ENCODE results near the gene IL1RAPL1.

IL1RAPL1 gene

DNA sequence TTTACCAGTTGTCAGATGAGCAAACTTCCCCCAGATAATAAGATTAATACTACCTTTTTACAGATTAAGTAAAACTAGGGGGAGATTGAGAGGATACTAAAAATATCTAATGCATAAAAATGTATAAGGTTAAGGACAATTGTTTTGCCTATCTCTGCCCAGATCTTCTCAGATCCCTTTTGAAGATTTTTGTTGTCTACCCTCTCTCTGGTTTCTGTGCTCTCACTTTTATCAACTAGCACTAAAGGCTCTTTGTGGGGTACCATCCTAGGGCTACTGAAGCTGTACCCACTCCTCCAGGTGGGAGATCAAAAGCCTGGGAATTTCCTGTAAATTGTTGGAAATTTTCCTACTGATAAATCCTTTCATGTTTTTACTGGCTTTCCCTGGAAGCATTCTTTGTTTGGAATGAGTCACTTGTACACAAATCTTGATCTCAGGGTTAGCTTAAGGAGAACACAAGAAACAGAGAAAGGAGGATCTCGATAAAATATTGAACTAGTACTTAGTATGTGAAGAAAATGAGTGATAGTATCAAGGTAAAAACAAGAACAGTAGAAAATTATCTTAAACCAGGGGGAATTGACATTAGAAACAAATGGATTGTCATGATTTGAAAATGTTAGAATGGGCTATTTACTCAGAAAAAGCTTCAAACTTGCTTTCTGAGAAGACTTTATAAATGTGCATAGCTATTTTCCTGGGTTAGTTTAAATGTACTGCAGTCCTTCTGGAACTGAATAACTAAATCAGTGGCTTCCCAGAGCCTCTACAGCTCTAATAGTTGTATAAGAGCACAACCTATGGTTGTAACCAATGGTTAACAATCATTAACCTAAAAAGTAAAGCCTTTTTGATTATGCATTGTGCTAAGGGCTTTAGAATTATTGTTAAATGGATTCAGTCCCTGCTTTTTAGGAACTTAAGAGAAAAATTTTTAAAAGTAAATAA lies 948.2 kb downstream of the IL1RAPL1 start:
- no peak for DNase-seq (ENCODE audit: low read depth)

DNA sequence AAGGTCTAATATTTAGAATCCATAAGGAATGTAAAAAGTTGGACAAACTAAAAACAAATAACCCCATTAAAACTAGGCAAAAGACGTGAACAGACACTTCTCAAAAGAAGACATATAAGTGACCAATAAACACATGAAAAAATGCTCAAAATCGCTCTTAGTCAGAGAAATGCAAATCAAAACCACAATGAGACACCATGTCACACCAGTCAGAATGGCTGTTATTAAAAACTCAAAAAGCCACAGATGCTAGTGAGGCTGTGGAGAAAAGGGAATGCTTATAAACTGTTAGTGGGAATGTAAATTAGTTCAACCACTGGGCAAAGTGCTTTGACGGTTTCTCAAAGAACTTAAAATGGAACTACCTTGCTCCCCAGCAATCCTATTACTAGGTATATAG lies 953.8 kb downstream of the IL1RAPL1 start:
- DNase-seq (ENCODE audit: low read depth) = no peak

DNA sequence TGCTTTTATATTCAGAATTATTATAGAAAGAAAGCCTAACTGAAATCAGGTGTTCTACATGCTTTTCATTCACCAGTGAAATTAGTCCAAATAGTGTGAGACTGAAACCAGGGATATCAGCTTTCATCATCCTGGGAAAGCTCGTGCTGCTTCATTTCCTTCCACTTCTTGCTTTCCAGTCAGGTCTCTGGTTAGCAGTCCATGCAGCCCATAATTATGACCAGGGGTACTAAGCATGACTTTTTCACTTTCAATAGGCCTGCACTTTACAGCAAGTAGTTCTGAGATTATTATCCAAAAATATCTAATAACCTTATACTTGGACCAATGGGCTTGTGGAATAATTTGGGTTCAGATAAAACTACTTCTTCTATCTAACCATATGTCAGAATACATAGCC lies 954.9 kb downstream of the IL1RAPL1 start:
- no peak for DNase-seq (ENCODE audit: low read depth)

DNA sequence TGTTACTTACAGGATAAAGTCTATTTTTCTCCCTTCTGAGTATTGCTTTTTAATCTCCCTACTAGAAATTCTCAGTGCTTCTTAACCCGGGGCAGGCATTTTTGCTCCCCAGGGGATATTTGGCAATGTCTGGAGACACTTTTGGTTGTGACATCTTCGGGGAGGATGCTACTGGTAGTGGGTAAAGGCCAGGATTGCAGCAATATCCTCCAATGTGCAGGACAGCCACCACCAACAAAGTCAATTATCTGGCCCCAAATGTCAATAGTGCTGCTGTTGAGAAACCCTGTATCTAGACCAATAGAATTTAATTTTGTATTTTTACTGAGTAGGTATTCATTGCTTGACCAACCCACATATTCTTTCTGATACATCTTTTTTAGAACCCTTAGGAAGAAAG lies 958.6 kb downstream of the IL1RAPL1 start:
- peak; percentile 45 for DNase-seq (ENCODE audit: low read depth)

DNA sequence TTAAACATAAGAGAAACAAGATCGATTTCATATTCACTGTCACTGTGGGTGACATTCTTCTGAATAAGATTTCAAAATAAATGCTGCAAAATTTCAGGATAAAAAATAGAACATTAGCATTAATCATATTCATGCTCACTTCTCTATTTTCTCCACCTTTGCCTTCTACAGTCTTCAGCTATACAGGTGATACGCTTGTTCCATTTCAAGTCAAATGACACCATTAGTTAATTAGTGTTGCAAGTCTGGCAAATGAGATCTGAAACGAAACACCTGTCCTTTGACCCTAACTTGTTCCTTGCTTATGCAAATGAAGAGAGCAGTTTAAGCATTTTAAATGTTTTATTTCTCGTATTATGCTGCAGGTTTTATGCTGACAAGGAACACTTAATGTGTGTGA lies 960.6 kb downstream of the IL1RAPL1 start:
- no peak for DNase-seq (ENCODE audit: low read depth)

DNA sequence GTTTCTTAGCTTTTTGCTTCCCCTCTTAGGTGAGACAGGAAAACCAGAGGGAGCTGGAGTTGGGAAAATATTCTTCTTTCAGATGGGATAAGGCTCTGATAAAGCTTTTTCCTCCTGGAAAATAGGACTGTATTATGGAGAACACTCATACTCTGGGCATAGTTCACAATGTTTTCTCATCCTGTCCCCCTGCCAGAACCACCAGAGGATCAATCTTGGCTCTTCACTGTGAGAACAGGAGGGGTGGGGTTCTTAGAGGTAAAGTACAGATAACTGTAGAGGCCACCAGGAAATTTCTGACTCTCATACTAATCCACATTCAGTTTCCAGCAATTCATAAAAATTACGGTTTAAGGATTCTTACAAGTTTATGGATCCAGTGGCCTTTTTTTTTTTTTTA lies 966.3 kb downstream of the IL1RAPL1 start:
- DNase-seq (ENCODE audit: low read depth) = no peak

DNA sequence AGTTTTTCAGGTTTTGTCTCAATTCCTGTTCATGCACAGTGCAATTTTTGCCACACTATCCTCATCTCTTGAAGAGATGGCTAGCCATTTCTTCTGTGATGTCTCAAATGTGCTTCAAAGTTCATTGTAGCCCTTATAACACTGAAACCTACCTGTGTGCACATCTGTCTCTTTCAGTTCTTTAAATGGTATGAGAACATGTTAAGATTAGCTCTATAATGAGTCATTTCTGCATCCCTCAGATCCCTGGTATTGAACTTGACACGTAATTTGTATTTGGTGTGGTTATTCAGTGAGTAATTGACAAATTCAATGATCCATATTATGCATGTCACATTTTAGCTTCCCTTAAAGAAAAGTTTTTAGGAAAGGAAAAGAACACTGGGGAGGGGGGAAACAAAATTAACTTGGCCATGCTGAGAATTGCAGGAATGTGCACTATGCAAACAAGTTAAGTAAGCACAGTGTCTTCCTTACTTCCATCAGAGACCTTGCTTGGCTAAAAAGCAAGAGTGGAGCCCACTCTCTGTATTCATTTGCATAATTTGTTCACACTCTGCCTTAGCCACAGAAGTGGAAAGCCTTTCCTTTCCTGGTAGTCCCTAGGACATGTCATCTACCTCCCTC lies 968.3 kb downstream of the IL1RAPL1 start:
- no peak for DNase-seq (ENCODE audit: low read depth)

DNA sequence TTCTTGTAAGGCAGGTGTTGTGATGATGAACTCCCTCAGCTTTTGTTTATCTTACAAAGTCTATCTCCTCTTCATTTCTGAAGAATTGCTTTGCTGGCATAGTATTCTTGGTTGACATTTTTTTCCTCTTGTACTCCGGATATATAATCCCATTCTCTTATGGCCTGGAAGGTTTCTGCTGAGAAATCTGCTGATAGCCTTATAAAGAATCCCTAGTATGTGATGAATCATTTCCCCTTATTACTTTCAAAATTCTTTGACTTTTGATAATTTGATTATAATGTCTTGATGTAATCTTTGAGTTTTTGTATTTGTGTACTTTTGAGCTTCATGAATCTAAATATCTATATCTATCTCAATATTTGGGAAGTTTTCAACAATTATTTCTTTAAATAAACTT lies 972.8 kb downstream of the IL1RAPL1 start:
- no peak for DNase-seq (ENCODE audit: low read depth)

DNA sequence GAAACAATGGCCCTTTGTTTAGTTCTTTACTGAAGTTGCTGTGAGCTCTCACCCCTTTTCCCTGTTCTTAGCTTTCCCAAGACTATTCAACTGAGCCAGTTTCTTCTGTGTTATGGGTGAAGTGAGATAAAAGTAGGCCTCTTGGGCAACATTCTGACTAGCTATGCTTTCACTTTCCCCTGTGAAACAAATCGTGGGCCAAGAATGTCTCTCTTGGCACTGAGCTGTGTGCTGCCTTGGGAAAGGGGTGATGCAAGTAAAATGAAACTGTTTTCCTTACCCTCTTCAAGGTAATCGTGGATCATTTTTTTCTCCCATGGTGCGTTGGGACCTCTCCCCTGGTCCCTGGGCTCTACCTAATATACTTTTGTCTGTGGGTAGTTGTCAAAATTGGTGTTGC lies 974.2 kb downstream of the IL1RAPL1 start:
- peak; percentile 1 for DNase-seq (ENCODE audit: low read depth)

DNA sequence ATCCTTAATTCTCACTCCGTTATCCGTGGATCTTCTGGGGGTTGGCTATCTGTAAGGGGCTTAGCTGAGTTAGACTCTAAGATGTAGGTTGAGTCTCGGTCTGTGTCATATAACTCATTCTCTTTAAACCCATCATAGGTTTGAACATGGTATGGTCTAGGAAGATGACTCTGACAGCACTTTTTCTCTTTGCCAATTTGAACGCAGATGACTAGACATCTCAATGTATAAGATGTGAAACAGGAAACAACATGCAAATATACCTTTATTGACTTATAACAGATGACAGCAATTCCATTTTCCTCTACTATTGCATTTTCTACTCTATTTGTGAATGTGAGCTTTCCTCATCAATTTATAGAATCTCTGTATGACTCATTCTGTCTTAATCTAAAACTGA lies 993.3 kb downstream of the IL1RAPL1 start:
- DNase-seq (ENCODE audit: low read depth) = no peak

DNA sequence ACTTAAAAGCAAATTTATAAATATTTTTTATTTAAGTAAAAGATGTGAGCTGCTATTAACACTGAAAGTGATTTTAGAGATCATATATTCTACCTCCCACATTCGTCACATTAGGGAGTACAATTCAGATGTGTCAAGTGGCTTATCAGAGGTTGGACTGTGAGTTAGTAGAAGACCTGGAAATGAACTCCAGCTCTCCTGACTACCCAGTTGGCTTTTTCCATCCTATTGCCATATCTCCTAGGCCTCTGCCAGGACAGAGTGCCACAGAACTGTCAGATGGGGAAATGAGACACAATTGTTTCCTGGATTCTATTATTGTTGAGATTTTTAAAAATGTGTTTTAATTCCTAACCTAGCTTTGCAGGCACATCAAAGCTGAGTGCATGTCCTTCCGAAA lies 994.0 kb downstream of the IL1RAPL1 start:
- no peak for DNase-seq (ENCODE audit: low read depth)

DNA sequence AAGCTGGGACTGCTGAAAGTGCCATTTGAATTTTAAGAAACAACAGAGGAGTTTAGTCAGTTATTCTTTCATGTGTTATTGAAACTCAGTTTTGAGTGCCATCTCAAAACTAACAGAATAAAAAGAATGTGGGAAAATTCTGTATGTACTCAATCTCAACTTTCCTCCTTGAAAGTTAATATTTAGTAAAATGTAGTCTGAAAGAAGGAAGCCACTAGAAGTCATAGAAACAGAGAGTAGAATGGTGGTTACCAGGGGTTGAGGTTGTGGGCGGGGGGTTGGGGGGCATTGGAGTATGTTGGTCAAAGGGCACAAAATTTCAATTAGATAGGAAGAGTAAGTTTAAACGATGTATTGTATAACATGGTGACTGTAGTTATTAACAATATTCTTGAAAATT lies 999.9 kb downstream of the IL1RAPL1 start:
- no peak for DNase-seq (ENCODE audit: low read depth)

DNA sequence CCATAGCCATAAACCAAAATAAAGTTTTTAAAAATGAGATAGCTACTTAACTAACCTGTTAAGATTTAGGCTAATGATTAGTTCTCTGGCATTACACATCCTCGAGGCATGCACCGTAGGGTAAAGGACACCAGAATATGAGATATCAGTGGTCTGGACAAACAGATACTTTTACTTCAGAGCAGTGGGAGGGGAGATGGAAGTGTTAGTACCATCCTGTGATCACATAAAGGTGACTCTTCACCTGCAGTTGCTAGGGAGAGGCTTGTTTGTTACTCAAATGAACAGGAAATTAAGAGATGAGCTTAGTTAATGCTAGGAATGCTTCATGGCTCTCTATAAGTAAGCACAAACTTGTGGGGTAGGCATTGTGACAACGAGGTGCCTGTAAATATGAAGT lies 1003.7 kb downstream of the IL1RAPL1 start:
- no peak for DNase-seq (ENCODE audit: low read depth)

DNA sequence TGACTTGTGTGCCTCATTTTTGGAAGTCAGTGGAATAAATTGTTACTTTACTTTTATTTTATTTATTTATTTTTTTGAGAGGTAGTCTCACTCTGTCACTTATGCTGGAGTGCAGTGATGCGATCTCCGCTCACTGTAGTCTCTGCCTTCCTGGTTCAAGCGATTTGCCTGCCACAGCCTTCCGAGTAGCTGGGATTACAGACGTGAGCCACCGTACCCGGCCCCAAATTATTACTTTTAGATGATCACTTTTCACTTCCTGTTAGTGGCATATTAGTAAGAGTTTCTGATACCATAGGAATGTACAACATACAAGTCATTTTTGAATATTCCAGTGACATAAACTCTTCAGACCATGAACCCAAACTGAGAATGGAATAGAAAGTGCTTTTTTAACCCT lies 1017.1 kb downstream of the IL1RAPL1 start:
- no peak for DNase-seq (ENCODE audit: low read depth)

DNA sequence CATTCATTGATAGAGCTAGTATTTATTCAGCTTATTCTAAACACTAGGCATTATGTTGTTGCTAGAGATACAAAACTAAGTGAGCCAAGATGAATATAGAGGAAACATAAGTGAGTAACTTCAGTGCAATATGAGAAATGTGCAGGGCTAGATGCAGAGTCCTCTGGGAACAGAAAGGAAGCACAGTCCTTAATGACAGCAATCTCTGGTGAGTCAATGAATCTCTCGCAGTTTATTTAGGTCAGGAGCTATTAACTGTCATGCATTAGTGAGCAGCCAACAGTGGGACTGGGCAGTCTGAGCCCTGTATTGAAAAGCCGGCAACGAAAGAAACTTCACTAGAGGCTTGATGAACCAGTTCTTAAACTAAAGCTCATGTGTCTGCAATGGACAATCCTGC lies 1030.0 kb downstream of the IL1RAPL1 start:
- DNase-seq (ENCODE audit: low read depth) = peak; percentile 44

DNA sequence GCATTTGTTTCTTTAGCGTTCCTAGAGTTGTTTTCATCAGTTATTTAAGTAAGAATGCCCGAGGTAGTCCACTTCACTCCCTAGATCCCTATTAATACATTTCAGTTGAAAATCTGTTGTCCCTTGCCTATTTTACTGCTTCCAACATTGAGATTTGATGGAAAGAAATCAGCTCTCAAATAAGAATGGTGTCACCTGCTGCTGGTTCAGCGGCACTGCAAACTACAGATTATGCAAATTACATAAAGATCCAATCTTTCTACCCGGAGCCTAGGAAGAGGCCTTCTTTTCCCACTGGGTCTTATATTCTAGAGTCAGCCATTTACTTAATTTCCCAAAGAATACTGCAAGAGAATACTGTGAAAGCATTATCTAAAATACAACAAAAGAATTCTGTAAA lies 1030.5 kb downstream of the IL1RAPL1 start:
- DNase-seq (ENCODE audit: low read depth) = peak; percentile 0

DNA sequence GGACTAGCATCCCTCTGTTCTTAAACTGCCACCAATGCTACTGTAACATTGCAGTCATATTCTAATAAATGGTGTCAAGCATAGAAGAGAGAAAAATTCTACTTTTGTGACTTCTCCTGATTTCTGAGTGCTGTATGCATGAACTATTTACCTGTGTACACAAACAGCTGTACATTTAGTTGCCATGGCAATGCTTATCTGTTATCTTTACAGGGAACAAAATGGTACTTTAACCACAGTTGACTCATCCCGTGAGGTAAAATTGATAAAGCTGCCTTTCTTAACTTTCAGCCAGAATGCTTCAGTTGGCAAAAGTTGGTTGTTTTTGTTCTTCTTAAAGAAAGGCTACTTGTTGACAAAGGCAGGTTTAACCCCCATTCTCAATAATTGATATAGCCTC lies 1040.6 kb downstream of the IL1RAPL1 start:
- no peak for DNase-seq (ENCODE audit: low read depth)

DNA sequence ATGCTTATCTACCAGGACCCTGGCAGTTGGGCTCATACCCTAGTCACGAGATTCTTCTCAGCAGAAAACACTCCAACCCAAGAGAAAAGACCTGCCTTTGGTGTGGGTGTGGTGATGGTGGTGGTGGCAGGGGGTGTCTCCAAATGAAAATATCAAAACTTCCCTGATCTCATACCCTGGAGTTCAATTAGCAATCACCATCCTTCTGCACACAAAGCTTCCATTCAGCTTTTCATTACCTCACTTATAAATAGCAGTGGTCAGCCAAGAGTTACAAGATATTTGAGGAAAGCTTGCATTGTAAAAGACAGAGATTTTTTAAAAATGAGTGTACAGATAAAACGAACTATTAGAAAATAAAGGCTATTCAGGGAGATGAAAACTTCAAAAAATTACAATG lies 1047.3 kb downstream of the IL1RAPL1 start:
- no peak for DNase-seq (ENCODE audit: low read depth)

DNA sequence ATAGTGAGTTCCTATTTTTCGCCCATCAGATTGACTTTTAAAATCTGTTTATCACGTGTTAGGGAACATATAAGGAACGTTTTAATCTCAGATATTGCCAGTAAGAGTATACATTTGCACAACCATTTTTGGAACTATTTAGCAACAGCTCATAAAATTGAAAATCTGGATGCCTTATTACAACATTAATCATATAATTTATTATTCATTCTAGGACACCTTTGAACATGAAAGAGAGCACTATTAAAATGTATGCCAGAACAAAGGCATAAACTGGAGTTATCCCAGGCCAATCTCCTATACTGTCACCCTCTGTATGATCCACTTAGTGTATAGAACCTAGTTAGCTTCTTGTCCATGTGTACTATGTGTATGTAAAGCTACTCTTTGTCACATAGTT lies 1049.1 kb downstream of the IL1RAPL1 start:
- DNase-seq (ENCODE audit: low read depth) = no peak

DNA sequence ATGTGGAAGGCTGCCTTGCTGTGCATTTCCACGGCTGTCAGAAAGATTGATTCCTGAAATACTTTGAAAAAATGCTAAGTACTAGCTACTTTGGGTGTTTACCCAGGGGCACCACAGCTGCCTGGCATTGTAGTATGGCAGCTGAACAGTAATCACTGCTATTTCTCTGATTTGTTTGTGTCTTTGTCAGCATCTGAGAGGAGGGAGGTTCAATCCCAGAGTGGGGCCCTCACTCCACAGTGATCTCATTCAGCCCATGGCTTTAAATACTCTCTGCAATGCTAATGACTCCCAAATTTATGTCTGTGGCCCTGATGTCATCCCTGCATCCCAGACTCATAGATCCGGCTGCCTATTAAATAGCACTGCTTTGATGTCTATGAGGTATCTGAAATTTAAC lies 1052.9 kb downstream of the IL1RAPL1 start:
- no peak for DNase-seq (ENCODE audit: low read depth)

DNA sequence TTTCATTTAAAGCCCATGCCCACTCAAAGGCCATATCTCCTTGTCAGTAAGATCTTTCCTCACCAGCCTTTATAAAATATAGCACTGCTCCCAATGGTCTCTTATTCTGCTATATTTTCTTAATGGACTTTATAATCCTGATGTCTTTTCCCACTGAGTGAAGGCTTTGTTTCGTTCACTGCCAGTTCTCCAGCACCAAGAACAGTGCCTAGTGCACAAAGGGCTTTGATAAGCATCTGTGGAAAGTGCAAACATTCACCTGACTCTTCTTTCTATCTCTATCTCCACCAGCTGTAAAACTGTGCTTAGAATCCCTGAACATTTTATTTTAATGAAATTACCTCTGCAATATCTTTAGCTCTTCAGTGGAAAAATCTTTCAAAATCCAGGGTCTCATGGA lies 1054.2 kb downstream of the IL1RAPL1 start:
- DNase-seq (ENCODE audit: low read depth) = no peak

DNA sequence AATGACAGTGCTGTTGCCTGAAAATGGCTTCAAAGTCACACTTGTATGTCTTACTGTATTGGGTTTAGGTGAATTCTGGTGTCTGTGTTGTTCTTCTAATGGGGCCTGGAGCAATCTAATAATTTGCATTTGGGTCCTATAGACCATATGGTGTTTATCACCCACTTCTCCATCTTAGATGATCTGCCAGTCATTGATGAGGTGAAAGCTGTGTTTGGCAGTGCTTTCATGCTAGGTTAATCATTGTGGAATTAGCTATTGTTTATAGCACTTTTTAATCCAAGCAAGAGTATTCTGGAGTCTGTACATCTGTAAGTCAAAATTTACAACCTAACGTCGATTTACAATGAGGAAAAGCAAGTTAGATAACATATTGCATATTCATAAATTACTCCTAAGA lies 1055.9 kb downstream of the IL1RAPL1 start:
- no peak for DNase-seq (ENCODE audit: low read depth)

DNA sequence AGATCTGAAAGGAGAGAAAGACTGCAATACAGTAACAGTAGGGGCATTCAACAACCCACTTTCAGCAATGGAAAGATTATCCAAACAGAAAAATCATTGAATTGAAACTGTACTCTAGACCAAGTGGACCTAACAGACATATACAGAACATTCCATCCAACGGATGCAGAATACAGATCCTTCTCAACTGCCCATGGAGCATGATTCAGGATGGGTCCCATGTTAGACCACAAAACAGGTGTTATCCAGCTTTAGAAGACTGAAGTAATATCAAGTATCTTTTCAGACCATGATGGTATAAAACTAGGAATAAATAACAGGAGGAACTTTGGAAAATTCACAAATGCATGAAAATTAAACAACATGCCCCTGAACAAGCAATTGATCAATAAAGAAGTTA lies 1060.9 kb downstream of the IL1RAPL1 start:
- DNase-seq (ENCODE audit: low read depth) = no peak

DNA sequence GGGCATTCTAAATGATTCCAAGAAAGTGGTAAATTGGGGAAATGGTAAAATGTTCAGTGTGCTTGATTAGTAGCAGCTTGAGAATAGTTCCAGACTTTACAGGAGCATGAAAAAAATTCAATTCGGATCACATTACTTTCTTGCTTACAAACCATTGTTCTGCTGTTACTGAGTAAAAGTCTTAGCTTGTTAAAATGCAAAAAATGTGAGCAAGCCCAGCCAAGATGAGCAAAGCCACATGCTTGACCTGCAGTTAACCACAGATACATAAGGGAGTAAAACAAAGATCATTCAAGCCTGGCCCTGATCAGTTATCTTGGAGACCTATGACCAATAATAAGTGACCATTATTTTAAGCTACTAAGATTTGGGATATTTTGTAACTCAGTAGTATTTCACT lies 1065.2 kb downstream of the IL1RAPL1 start:
- peak; percentile 68 for DNase-seq (ENCODE audit: low read depth)
